T-helper 2 cell treated with Interferon-gamma antibody and Interleukin-4, amounts not matched to agents 100 ng/mL and 5 ng/mL, for 36 hours (primary cell): ENCODE results near the gene IL1R2. TPM values are rescaled to one million over a fixed set of nuclear protein-coding genes. Genes with fewer than 3 reads are reported as not detected.

Experiments used
- intact Hi-C: fragments of 100-400 bp; cut with micrococcal nuclease; formaldehyde crosslinking; loops from one replicate; pipeline ENCODE4 v1.15.1; 2023
- total RNA-seq: library from RNA; stranded (reverse); gene quantifications from 2 replicates; pipeline ENCODE4 v1.2.3, GENCODE V29; 2022

The IL1R2 gene
- total RNA-seq, 1 donor from 2014 or later, result not detected

DNA sequence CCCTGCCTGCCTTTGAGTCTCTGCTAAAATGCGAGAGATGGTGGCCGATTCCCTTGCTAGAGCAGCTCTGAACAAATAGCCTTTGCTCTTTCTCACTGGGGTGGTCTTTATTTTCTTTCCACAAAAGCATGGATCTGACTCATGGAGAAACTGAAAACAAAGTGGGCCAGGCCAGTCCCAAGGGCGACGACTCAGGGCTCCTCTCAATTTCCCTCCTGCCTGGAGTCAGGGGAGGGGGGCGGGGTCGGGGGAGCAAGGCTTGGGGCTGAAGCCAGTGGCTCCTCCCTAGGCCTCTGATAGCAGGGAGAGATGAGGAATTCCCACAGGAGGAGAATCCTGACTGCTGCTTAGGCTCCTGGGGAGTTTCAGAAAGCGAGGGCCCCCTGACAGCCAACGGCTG lies 17.1 kb upstream of the IL1R2 start:
- intact Hi-C loops, result no loop called here

- intact Hi-C loops, result no loop called here
Measured at GRCh38 chr2:101975171-101975870, 16.4 kb upstream of the IL1R2 start.

DNA sequence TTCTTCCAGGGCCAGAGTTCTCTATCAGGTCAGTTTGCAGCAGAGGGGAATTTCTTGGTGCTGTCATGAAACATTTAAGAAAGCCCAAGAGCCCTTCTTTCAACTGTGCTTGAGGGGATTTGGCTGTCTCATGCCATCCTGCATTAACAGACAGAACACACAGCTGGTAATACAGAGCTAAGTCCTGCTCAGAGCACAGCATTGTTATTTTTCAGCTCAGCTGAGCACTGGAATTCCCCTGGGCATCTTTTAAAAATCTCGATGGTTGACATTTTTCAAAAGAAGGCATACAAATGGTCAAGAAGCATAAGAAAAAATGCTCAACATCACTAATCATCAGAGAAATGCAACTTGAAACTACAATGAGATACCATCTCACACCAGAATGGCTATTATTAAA lies 14.9 kb upstream of the IL1R2 start:
- intact Hi-C loops, result no loop called here

GRCh38 chr2:101980368-101980767 lies 11.4 kb upstream of the IL1R2 start:
- intact Hi-C loops, result no loop called here

DNA sequence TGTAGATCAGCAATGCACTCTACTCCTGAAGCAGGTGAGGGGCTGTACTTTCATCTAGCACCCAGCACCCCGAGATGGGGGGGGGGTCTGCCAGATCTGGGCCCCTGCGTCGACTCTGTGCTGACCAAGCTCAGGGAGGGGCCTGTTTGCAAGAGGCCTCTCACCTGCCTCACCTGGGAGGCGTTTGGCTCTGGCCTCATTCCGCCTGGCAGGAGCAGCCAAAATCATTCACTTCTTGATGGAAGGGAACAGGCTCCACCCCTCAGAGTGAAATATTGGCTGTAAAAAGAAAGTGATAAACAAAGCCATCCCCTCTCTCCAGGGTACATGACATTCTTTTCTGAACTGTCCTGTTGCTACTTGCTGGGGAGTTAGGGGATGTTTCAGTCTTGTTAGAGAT lies 10.7 kb upstream of the IL1R2 start:
- intact Hi-C loops, result no loop called here

GRCh38 chr2:101981504-101981903 lies 10.3 kb upstream of the IL1R2 start:
- intact Hi-C loops, result no loop called here

DNA sequence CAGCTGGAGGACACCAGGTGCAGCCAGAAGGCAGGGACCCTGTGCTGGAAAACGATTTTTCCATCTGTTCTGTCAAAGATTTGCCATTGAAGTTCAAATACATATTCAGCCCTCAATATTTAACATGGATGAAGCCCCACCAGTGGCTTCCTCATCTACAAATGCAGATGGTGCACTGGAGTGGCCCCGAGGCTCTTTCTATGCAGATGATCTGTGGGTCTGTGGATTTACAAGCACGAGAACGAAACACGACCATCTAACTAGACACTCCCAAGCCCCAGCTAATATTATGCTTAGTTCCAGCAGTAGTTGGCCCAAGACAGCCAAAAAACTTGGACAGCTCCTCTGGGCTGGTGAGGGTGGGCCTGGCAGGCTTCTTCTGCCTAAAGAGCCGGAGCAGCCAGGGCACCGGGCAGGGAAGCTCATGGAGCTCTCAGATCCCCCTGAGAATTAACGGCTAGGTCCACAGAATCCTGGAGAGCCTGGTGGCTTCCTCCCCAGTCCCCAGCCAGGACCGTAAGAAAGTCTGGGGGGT lies 9.2 kb upstream of the IL1R2 start:
- intact Hi-C loops, result no loop called here

DNA sequence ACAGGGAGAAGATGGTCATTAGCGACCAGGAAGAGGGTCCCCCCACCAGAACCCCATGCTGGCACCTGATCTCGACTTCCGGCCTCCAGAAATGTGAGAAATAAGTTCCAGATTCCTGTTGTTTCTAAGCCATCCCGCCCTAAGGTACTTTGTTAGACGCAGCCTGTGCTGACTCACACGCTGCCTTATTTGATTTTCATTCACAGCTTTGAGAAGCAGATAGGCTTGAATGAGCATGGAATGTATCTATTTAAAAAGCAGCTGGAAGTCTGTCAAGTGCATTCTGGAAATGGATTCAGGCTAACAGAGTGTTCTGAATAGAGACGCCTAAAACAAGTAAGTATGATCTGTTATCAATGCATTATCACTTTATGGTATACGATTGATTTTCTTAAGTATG lies 8.3 kb upstream of the IL1R2 start:
- intact Hi-C loops, result no loop called here

- intact Hi-C loops, result no loop called here
Measured at GRCh38 chr2:101983928-101984327, 7.8 kb upstream of the IL1R2 start.

DNA sequence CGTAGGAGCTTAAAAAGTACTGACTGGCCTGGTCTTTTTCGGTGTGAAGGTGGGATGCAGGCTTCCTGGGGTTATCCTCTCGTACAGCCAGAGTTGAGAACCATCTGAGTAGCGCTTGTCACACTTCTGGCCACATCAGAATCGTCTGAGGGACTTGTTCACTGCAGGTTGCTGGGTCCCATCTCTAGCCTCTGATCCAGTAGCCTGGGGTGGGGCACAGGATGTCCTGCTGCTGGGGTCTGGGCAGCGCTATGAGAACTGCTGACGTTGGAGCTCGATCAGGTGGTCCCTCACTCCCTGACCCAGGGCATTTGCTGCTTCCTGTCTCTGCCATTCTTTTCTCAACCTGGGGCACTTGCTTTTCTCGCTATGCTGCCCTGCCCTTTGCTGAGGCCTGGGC lies 7.1 kb upstream of the IL1R2 start:
- intact Hi-C loops, result no loop called here

- intact Hi-C loops, result no loop called here
Measured at GRCh38 chr2:101985101-101985792, 6.5 kb upstream of the IL1R2 start.

DNA sequence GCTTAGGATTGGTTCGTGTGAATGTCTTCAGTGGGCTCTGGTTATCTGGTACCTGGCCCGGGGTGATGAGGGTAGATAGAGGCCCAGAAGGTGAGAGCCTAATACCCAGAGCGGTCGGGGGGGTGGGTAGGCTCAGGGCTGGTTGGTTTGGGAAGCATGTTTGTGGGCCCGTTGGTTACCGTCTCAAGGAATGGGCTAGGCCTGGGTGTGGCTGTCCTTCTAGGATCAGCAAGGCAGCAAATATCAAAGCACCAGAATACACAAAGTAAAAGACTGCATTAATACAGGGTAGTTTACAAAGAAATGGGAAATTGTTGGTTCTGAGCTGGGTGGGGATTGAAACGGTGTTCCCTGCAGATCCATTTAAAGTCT lies 6.0 kb upstream of the IL1R2 start:
- intact Hi-C loops, result no loop called here

- intact Hi-C loops, result no loop called here
Measured at GRCh38 chr2:101986376-101986775, 5.4 kb upstream of the IL1R2 start.

DNA sequence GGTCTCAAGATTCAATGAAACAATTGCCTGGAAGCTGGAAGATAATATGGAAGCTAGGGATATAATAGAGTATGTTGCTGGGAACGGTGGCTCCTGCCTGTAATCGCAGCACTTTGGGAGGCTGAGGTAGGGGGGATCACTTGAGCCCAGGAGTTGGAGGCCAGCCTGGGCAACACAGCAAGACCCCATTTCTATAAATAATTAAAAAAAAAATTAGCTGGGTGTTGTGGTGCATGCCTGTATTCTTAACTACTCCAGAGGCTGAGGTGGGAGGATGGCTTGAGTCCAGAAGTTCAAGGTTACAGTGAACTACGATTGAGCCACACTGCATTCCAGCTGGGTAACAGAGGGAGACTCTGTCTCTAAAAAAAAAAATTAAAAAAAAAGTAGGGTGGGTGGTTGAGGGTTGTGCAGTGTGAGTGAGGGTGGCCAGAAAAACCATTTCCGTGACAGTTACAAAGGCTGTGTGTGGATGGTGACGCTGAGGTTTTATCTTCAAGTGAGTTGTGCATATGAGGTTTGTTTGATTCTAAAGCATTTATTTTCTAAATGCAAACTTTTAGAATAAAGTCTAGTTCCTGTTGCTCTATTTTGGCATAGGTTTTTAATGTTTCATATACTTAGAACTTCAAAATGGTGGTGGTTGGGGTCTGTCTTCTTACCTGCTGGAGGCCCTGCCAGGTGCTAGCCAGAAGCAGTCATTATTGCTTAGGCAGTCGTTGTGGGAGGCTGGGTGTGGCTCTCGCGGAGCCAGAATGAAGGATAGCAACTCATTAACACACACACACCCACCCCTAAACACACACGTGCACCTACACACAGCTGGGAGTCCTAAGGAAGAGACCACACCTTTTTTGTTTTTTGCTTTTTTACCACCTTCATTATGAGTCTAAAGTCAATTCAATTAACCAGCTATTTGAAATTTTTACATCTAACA lies 4.7 kb upstream of the IL1R2 start:
- intact Hi-C loops, result no loop called here

- intact Hi-C loops, result no loop called here
Measured at GRCh38 chr2:101987832-101988231, 3.9 kb upstream of the IL1R2 start.

DNA sequence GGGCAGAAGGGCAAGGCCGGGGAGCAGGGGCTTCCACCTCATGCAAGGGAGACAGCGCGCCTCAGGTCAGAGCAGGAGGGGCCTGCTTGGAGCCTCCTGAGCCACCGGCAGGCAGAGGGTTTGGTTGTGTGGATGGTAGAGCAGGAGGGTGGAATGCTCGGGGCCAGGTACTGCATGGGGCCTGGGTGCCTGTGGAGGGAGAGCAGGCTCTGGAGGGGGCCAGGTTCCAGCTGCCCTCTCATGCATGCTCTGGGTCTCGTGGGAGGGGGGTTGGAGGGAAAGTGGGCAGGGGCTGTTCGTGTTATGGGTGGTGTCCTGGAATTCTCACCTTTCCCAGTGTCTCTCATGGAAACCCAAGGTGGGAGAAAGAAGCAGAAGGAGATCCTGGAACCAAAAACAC lies 3.2 kb upstream of the IL1R2 start:
- intact Hi-C loops, result no loop called here

- intact Hi-C loops, result no loop called here
Measured at GRCh38 chr2:101989740-101990460, 1.9 kb upstream of the IL1R2 start.

DNA sequence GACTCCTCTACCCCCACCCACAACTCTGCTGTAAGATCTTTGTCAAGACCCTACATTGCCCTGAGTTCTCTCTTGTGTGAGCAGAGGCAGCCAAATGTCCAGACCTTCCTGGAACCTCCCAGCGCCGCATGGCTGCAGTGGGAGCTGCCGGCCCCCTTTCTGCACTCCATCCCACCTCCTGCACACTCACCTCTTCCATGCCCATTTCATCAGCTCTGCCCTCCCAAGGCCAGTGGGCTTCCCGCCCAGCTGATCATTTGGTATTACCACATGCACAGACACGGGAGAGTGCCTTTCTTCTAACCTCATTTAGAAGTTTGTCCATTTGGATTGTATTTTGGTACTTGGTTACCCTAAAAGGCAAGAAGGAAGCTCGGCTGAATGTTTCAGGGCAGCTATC lies 2.0 kb downstream of the IL1R2 start:
- intact Hi-C loops, result no loop called here

GRCh38 chr2:101995019-101995418 lies 3.3 kb downstream of the IL1R2 start:
- intact Hi-C loops, result no loop called here

DNA sequence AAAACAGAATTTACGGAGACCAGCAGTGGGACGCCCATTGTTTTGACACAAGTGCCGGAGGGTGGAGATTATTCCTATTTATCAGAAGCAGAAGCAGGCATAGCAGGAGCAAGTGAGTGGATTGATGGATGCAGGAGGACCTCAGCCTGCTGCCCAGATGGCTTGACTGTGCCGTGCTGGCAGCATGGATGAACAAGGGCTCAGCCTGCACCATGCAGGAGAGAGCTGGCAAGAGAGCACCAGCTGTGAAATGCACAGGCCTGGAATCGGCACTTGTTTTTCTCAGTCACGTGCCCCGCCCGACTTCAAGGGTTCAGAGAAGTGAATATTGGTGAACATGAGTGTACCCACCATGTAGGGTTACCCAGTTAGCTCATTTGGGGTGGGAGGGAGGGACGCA lies 4.0 kb downstream of the IL1R2 start:
- intact Hi-C loops, result no loop called here

DNA sequence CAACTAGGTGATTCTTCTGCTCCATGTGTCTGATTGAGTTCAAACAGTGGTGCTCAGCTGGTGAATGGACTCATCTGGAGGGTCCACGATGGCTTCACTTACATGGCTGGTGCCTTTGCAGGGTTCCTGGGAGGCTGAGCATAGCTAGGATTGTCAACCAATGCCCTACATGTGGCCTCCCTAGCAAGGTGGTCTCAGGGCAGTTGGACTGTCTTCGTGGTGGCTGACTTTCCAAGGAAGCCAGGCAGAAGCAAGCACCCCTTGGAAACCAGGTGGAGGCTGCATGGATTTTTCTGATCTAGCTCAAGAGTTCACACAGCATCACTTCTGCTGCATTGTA lies 6.8 kb downstream of the IL1R2 start:
- intact Hi-C loops, result no loop called here
